ENCODE measurements around the gene COQ6.
A peak's percentile ranks its signal among the peaks of the same experiment; 100 is the strongest.
"Not testable (repeated sequence)": the region's sequence is repeated elsewhere in the genome, so short reads cannot be mapped to it uniquely, and the experiment has no call there.

COQ6 gene

GRCh38 chr14:73949752-73950734 is at the start of gene COQ6, which contains the start of gene FAM161B:
TSS of gene COQ6 (plus strand) at chr14:73950302. CDS start at chr14:73950333, 31 bp downstream.
TSS of gene FAM161B (minus strand) at chr14:73950094. CDS start at chr14:73950026, 68 bp downstream.
- peak; percentile 99 for DNase-seq

GRCh38 chr14:73903028-73903427 is 47.1 kb upstream of the COQ6 start:
- no peak for DNase-seq

GRCh38 chr14:73909681-73910080 is 40.4 kb upstream of the COQ6 start:
- no peak for DNase-seq

GRCh38 chr14:73913256-73913655 is 36.8 kb upstream of the COQ6 start:
- DNase-seq = no peak

GRCh38 chr14:73916324-73916723 is 33.8 kb upstream of the COQ6 start:
- no peak for DNase-seq

- DNase-seq = not testable (repeated sequence)
These were observed 30.6 kb upstream of the COQ6 start for GRCh38 chr14:73919457-73919856.

GRCh38 chr14:73924337-73924736 is 25.8 kb upstream of the COQ6 start:
- no peak for DNase-seq

- DNase-seq = no peak
These were observed 14.4 kb upstream of the COQ6 start for GRCh38 chr14:73935666-73936065.

- DNase-seq = no peak
These were observed 13.6 kb upstream of the COQ6 start for GRCh38 chr14:73936548-73936947.

- no peak for DNase-seq
These were observed 13.1 kb upstream of the COQ6 start for GRCh38 chr14:73937012-73937411.

- no peak for DNase-seq
These were observed 7.9 kb upstream of the COQ6 start for GRCh38 chr14:73942180-73942579.

GRCh38 chr14:73943083-73943482 is 7.0 kb upstream of the COQ6 start:
- no peak for DNase-seq

- no peak for DNase-seq
These were observed 5.5 kb upstream of the COQ6 start for GRCh38 chr14:73944432-73945158.

GRCh38 chr14:73945159-73945670 is 4.9 kb upstream of the COQ6 start:
- DNase-seq = no peak

- no peak for DNase-seq
These were observed 3.6 kb downstream of the COQ6 start for GRCh38 chr14:73953731-73954130.

- DNase-seq = no peak
These were observed 5.6 kb downstream of the COQ6 start for GRCh38 chr14:73955674-73956073.

- no peak for DNase-seq
These were observed 8.5 kb downstream of the COQ6 start for GRCh38 chr14:73958591-73958990.

- no peak for DNase-seq
These were observed 11.1 kb downstream of the COQ6 start for GRCh38 chr14:73961192-73961591.

GRCh38 chr14:73965216-73965615 is 15.1 kb downstream of the COQ6 start:
- no peak for DNase-seq

- no peak for DNase-seq
These were observed 18.8 kb downstream of the COQ6 start for GRCh38 chr14:73968885-73969284.

- peak; percentile 8 for DNase-seq
These were observed 23.4 kb downstream of the COQ6 start for GRCh38 chr14:73973497-73973896.

- no peak for DNase-seq
These were observed 26.0 kb downstream of the COQ6 start for GRCh38 chr14:73976125-73976524.

- DNase-seq = no peak
These were observed 27.8 kb downstream of the COQ6 start for GRCh38 chr14:73977896-73978295.

GRCh38 chr14:73988065-73988464 is 38.0 kb downstream of the COQ6 start:
- DNase-seq = no peak
